ENCODE data around the gene FAM13B. TPM values are rescaled to one million over a fixed set of nuclear protein-coding genes. Genes with fewer than 3 reads are reported as not detected.

Gene FAM13B
- total RNA-seq, 4 donors from 2014 or later, result 10.4 to 37.7 (median 20.2) TPM

GRCh38 chr5:137939331-137939730 lies 93.5 kb downstream of the FAM13B start:
- H3K36me3 ChIP-seq, result peaks cover 78% of the 10 kb centered on the region
- no peaks in the 10 kb centered on the region for H3K9me3 ChIP-seq
- H3K27me3 ChIP-seq, result no peaks in the 10 kb centered on the region
- no peak overlapping the region for H3K4me3 ChIP-seq
- 80% methylated on average over 7 of the region's 7 CpGs for WGBS
- H3K27ac ChIP-seq, result no peak overlapping the region
- no peak for DNase-seq (ENCODE audit: low spot score in 2 of 2)
- TF ChIP-seq POLR2A (IDR thresholded peaks at IDR 0.05) (no peak), CTCF (IDR thresholded peaks at IDR 0.05) (no peak), POLR2AphosphoS5 (IDR thresholded peaks at IDR 0.05) (no peak), EP300 (IDR thresholded peaks at IDR 0.05) (no peak)
- H3K4me1 ChIP-seq, result no peaks in the 10 kb centered on the region

- TF ChIP-seq POLR2AphosphoS5 (IDR thresholded peaks at IDR 0.05) (no peak), EP300 (IDR thresholded peaks at IDR 0.05) (no peak), CTCF (IDR thresholded peaks at IDR 0.05) (no peak), POLR2A (IDR thresholded peaks at IDR 0.05) (no peak)
- H3K27me3 ChIP-seq, result no peaks in the 10 kb centered on the region
- H3K27ac ChIP-seq, result no peak overlapping the region
- H3K9me3 ChIP-seq, result no peaks in the 10 kb centered on the region
- DNase-seq (ENCODE audit: low spot score in 2 of 2), result no peak
- H3K4me1 ChIP-seq, result no peaks in the 10 kb centered on the region
- no peak overlapping the region for H3K4me3 ChIP-seq
- H3K36me3 ChIP-seq, result peaks cover 72% of the 10 kb centered on the region
- WGBS, result 92% methylated on average over 1 of the region's 1 CpG
Observed at GRCh38 chr5:137938751-137939143, 94.1 kb downstream of the FAM13B start.

GRCh38 chr5:137937994-137938750 lies 94.7 kb downstream of the FAM13B start:
- WGBS, result 79% methylated on average over 1 of the region's 1 CpG
- no peak overlapping the region for H3K27ac ChIP-seq
- peaks cover 66% of the 10 kb centered on the region for H3K36me3 ChIP-seq

GRCh38 chr5:137935694-137936093 lies 97.2 kb downstream of the FAM13B start:
- Histone ChIP-seq H3K4me1 (no peaks in the 10 kb centered on the region), H3K27ac (no peak overlapping the region), H3K27me3 (no peaks in the 10 kb centered on the region), H3K4me3 (no peak overlapping the region), H3K9me3 (no peaks in the 10 kb centered on the region), H3K36me3 (peaks cover 42% of the 10 kb centered on the region)
- 86% methylated on average over 3 of the region's 3 CpGs for WGBS
- DNase-seq (ENCODE audit: low spot score in 2 of 2), result no peak
- TF ChIP-seq EP300 (IDR thresholded peaks at IDR 0.05) (no peak), CTCF (IDR thresholded peaks at IDR 0.05) (no peak), POLR2AphosphoS5 (IDR thresholded peaks at IDR 0.05) (no peak), POLR2A (IDR thresholded peaks at IDR 0.05) (no peak)

More at GRCh38 chr5:137937994-137938750, 94.7 kb downstream of the FAM13B start:
- Histone ChIP-seq H3K9me3 (no peaks in the 10 kb centered on the region), H3K27me3 (no peaks in the 10 kb centered on the region), H3K4me1 (no peaks in the 10 kb centered on the region), H3K4me3 (no peak overlapping the region)
- TF ChIP-seq EP300 (IDR thresholded peaks at IDR 0.05) (no peak), CTCF (IDR thresholded peaks at IDR 0.05) (no peak), POLR2A (IDR thresholded peaks at IDR 0.05) (no peak), POLR2AphosphoS5 (IDR thresholded peaks at IDR 0.05) (no peak)
- no peak for DNase-seq (ENCODE audit: low spot score in 2 of 2)

GRCh38 chr5:137935190-137935589 lies 97.7 kb downstream of the FAM13B start:
- H3K27ac ChIP-seq, result no peak overlapping the region
- peaks cover 37% of the 10 kb centered on the region for H3K36me3 ChIP-seq
- WGBS, result 97% methylated on average over 1 of the region's 1 CpG
- no peaks in the 10 kb centered on the region for H3K9me3 ChIP-seq
- DNase-seq (ENCODE audit: low spot score in 2 of 2), result no peak
- H3K27me3 ChIP-seq, result no peaks in the 10 kb centered on the region
- no peaks in the 10 kb centered on the region for H3K4me1 ChIP-seq
- TF ChIP-seq EP300 (IDR thresholded peaks at IDR 0.05) (no peak), CTCF (IDR thresholded peaks at IDR 0.05) (no peak)
- no peak overlapping the region for H3K4me3 ChIP-seq

Measured in suprapubic skin (tissue), 4 donors.